BE2C (cell line): Measurements from ENCODE around the gene SKI.
A peak's percentile ranks its signal among the peaks of the same experiment; 100 is the strongest.

Experiments used
- DNase-seq: peaks from one replicate; pipeline ENCODE4 v3.0.0-alpha.2; 2020
- H3K27me3 ChIP-seq: fragments of 250-450 bp; sonication (Bioruptor Pico); 2 replicates; pipeline ENCODE4 v1.5.1; 2020; ENCODE audit warnings: mild to moderate bottlenecking
- H3K36me3 ChIP-seq: fragments of 250-450 bp; sonication (Bioruptor Pico); 2 replicates; pipeline ENCODE4 v1.5.1; 2020; ENCODE audit warnings: mild to moderate bottlenecking
- H3K4me1 ChIP-seq: fragments of 250-450 bp; sonication (Bioruptor Pico); 2 replicates; pipeline ENCODE4 v1.5.1; 2020
- H3K4me3 ChIP-seq: 2 replicates; pipeline ENCODE4 v1.5.1; 2011; ENCODE audit warnings: low read depth, low read length
- H3K9me3 ChIP-seq: fragments of 250-450 bp; sonication (Bioruptor Pico); 2 replicates; pipeline ENCODE4 v1.5.1; 2020
- CTCF ChIP-seq: IDR thresholded peaks from 2 replicates; pipeline ENCODE4 v1.5.1; 2012; ENCODE audit warnings: mild to moderate bottlenecking, low read depth, low read length

SKI gene

GRCh38 chr1:2205191-2205952, 22.7 kb upstream of the SKI start:
- DNase-seq, result peak; percentile 97
- no peaks in the 10 kb centered on the region for H3K36me3 ChIP-seq
- no peak overlapping the region for H3K4me3 ChIP-seq
- no peak for TF ChIP-seq CTCF
- no peaks in the 10 kb centered on the region for H3K9me3 ChIP-seq
- no peaks in the 10 kb centered on the region for H3K27me3 ChIP-seq
- peaks cover 5% of the 10 kb centered on the region for H3K4me1 ChIP-seq

GRCh38 chr1:2206813-2207487, 21.2 kb upstream of the SKI start:
- Histone ChIP-seq H3K27me3 (no peaks in the 10 kb centered on the region), H3K36me3 (no peaks in the 10 kb centered on the region), H3K4me3 (no peak overlapping the region), H3K9me3 (no peaks in the 10 kb centered on the region), H3K4me1 (peaks cover 6% of the 10 kb centered on the region)
- TF ChIP-seq CTCF, result no peak
- DNase-seq, result no peak

GRCh38 chr1:2208309-2209239, 19.5 kb upstream of the SKI start:
- Histone ChIP-seq H3K36me3 (no peaks in the 10 kb centered on the region), H3K4me3 (no peak overlapping the region), H3K27me3 (no peaks in the 10 kb centered on the region), H3K9me3 (no peaks in the 10 kb centered on the region), H3K4me1 (peaks cover 17% of the 10 kb centered on the region)
- no peak for TF ChIP-seq CTCF
- DNase-seq, result no peak

- Histone ChIP-seq H3K27me3 (no peaks in the 10 kb centered on the region), H3K36me3 (no peaks in the 10 kb centered on the region), H3K9me3 (no peaks in the 10 kb centered on the region), H3K4me1 (peaks cover 12% of the 10 kb centered on the region), H3K4me3 (no peak overlapping the region)
- no peak for DNase-seq
- TF ChIP-seq CTCF, result no peak
Observed at GRCh38 chr1:2209400-2210083, 18.6 kb upstream of the SKI start.

- TF ChIP-seq CTCF, result no peak
- H3K27me3 ChIP-seq, result no peaks in the 10 kb centered on the region
- H3K36me3 ChIP-seq, result no peaks in the 10 kb centered on the region
- H3K4me3 ChIP-seq, result no peak overlapping the region
- no peaks in the 10 kb centered on the region for H3K9me3 ChIP-seq
- H3K4me1 ChIP-seq, result peaks cover 12% of the 10 kb centered on the region
- no peak for DNase-seq
Observed at GRCh38 chr1:2210084-2210653, 17.9 kb upstream of the SKI start.
